Measurements from ENCODE around the gene IL6R.

The IL6R gene

DNA sequence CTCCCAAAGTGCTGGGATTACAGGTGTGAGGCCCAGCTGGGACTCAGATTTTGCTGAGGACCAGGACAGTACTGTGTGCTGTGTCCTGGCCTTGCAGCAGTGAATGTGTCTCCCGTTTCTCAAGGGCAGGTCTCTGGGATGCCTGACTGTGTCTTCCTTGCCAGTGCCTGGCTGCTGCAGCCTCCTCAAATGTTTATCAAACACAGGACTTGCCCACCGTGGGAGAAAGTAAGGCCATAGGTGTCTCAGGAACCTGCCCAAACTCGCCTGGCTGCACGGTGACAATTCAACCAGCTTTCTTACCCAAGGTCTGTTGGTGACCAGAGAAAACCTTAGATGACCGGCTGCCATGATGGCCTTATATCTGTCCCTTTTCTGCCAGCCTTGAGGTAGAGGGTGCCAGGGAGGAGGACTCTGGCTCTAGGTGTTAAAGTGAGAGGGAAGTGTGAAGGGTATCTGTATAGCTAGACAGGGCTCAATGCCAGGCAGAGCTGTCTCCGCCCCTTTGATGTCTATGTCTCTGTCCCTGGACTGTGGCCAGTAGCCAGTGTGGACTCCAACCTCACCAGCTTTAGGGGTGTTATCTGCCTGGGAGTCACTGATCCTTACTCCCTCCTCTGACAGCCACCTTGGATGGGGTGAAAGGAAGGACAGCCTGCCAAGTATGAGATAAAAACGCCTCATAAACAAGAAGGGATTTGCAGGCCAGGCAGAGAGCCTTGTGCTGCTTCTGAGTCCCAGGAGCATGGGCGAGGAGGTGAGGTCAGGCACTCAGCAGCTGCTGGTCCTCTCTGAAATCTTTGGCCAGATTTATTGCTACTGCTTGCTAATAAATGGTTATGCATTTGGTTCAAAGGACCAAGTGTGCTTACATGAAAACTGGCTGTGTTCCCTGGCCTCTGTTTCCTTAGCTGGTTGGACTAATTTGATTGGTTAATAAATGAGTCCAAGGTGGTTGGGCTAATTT is 22.3 kb downstream of the IL6R start:
- ATAC-seq, result no peak

DNA sequence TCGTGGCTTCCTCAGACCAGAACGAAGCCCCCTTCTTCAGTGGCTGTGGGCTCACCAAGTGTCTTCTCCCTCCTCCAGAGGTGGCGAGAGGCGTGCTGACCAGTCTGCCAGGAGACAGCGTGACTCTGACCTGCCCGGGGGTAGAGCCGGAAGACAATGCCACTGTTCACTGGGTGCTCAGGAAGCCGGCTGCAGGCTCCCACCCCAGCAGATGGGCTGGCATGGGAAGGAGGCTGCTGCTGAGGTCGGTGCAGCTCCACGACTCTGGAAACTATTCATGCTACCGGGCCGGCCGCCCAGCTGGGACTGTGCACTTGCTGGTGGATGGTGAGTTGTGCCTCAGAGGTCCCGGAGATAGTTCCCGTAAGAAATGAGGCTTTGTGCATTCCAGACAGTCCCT is 24.0 kb downstream of the IL6R start:
- ATAC-seq, result no peak

- no peak for ATAC-seq
Observed at GRCh38 chr1:154429841-154430611, 24.9 kb downstream of the IL6R start.

GRCh38 chr1:154430903-154431302 is 25.8 kb downstream of the IL6R start:
- no peak for ATAC-seq

DNA sequence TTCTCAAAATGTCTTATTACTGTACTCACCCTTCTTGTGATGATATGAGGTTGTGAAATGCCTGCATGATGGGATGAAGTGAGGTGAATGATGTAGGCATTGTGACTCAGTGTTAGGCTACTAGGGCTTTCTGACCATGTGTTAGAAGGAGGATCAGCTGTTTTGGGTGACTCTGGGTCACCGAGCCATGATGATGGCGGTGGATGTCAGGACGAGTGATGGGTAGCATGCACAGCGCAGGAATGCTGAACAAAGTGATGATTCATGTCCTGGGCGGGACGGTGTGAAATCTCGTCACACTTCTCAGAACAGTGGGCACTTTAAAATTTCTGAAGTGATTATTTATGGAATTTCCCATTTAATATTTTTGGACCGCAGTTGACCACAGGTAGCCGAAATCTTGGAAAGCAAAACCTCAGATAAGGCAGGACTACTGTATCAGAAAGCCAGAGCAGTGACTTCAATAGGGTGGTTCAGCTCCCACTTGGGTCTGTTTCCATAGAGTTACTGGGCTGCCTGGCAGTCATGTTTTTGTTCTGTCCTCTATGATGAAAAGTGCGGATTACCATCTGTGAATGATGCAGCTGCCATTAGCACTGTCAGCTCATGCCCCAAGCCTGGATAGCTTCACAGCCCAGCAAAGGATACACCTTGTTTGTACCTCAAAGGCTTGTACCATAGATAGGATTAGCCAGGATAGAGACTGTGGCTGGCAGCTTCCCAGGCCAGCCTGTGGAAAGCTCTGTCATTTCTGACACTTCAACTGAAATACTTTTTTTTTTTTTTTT is 26.6 kb downstream of the IL6R start:
- ATAC-seq, result peak; percentile 88 to 91

DNA sequence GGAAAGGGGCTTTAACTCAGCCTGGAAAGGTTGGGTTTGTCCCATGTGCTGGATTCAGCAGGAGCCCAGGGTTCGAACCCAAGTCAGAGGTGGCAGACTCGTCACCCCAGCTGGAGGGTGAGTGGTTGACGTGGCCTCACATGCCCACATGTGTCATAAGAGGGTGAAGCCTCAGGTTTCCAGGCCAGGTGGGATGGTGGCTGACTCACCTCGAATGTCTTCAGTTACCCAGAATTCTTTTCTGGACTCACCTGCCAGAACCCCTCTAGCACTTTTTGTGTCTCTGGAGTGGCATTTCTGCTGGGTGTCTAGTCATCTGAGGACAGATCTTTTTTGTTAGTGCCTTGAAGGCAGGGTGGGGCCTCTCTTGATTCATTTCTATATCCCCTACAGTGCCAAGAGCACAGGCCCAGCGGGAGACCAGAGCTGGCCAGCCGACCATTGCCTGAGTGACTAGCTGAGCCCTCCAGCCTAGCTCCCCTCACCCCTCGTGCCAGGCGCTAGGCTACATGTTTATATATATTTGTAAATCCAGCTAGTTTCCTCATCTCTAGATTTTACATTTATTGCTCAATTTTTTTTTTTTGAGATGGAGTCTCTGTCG is 28.1 kb downstream of the IL6R start:
- ATAC-seq, result peak; percentile 27 to 40

GRCh38 chr1:154434346-154435085 is 29.4 kb downstream of the IL6R start:
- no peak for ATAC-seq

DNA sequence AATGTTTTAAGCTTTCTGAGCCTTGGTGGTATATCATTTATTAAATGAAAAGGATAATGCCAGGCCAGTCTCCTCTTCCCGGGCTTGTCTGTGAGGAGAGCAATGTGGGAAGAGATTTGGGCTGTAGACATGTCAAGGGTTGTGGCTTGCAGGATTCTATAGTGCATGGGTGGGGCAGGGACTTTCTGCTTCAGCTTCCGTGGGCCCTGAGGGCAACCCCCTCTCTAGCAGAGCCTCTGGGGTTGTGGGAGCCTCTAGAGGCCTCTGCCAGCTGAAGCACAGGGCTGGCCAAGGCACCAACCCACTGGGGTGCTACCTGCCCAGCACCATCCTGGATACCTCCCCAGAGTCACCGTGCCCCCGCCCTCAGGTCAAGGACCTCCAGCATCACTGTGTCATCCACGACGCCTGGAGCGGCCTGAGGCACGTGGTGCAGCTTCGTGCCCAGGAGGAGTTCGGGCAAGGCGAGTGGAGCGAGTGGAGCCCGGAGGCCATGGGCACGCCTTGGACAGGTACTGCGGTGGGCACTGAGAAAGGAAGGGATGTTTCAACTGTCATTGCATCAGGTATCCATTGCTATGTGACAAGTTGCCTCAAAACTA is 30.6 kb downstream of the IL6R start:
- ATAC-seq, result no peak

DNA sequence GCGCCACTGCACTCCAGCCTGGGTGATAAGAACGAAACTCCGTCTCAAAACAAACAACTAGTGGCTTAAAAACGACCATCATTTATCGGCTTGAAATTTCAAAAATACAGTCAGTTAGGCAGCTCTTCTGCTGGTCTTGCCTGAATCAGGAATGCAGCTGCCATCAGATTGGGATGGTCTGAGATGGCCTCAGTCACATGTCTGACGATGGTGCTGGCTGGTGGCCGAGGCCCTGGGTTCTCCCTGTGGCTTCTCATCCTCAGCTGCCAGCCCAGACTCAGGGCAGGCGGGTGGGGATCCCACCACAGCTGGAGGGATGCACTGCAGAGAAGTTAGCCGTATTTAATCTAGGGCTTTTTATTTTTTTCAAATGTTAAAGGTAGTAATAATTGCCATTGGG is 31.3 kb downstream of the IL6R start:
- ATAC-seq, result no peak

GRCh38 chr1:154440036-154440804 is 35.1 kb downstream of the IL6R start:
- ATAC-seq, result peak; percentile 73 to 75

GRCh38 chr1:154441241-154441888 is 36.2 kb downstream of the IL6R start:
- ATAC-seq, result no peak

DNA sequence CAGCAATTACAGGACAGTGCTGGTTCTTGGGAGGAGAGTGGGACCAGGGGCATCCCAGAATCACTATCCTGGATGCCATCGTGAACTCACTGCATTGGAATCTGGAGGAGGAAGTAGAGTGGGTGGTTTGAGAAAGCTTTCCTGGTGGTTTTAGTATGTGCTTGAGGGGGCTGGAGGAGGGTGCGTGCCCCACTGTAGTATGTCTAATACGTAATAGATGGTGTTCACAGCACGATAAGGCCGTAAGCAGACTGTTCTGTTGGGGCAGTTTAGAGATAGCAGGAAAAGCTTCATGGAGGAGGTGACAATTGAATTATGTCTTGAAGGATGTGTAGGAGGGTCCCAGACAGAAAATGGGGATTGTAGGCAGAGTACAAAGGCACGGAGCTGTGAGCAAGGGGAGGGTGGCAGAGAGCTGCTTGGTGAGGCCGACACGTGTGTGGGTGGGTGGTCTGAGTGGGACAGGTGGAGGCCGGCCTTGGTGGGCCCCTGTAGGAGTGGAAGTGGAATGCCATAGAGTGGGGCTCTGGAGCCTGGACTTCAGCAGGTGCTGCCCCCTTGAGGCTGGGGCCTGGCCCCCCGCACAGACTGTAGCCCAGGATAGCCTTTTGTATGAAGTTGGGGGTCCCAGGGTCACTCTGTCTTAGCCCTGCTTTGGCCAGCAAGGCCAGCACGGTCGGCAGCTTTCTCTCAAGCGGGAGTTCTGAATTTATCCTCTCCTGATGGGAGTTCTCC is 37.0 kb downstream of the IL6R start:
- no peak for ATAC-seq

DNA sequence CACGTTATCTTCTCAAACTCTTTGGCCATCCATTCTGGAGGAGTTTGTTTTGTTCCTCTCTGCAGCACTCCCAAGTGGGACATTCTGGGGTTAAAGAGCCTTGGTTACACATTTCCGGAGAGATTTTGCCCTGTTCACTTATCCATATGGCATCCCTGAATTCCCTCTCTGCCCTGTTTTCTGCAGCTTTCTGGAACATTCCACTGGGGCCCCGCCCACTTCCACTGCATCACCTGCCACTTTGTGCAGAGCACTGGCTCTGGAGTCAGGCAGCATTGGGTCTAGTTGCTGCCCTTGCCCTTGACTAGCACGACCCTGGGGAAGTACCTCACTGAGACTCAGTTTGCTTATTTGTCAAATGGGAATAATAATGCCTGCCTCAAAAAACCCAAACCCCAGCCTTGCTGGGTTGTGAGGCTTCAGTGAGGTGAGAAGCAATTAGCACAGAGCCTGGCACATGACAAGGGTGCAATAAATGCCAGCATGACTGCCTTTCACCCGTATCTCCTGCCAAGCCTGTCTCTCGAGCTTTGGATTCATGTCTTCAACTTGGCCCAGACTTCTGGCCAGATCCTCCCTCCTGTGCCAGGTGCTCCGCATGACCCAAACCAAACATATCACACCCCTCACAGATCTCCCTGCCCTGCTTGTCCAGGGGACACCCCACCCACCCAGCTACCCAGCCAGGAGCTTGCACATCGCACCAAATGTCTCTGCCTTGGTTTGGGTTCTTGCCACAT is 38.3 kb downstream of the IL6R start:
- ATAC-seq, result no peak

DNA sequence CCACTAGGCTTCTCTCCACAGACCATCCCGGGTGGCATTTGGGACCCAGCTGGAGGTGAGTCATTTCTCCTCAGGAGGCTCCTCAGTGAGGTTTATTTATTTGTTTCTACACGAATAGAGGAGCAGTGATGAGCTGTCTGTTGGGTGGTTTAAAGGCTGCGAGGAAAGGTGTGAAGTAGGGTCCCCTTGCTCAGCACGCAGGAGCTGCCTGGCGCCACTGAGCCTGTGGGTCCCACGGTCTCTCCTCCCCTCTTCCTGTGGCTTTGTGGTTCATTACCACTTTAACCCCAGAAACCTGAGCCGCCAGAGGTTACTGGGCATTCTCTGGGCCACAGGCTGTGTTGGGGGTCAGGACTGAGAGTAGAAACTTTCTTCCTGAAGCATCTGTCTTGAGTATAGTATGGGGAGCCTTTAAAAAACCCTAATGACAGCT is 39.9 kb downstream of the IL6R start:
- ATAC-seq, result peak; percentile 51 to 58

GRCh38 chr1:154446292-154446691 is 41.1 kb downstream of the IL6R start:
- ATAC-seq, result no peak

GRCh38 chr1:154446789-154447188 is 41.6 kb downstream of the IL6R start:
- no peak for ATAC-seq

GRCh38 chr1:154448331-154448811 is 43.2 kb downstream of the IL6R start:
- no peak for ATAC-seq

GRCh38 chr1:154453161-154453560 is 48.0 kb downstream of the IL6R start:
- ATAC-seq, result no peak
